Measurements from ENCODE around the gene EFCC1.

GRCh38 chr3:129085165-129085715 is 84.1 kb downstream of the EFCC1 start:
- TF ChIP-seq EZH2phosphoT487 (IDR thresholded peaks at IDR 0.05; ENCODE audit: low read depth, severe bottlenecking, unreplicated experiment) (no peak), CTCF (IDR thresholded peaks at IDR 0.05; ENCODE audit: poor library complexity) (no peak)
